GM11168 (cell line): ENCODE results near the gene FXYD2.
"Not testable (repeated sequence)": the region's sequence is repeated elsewhere in the genome, so short reads cannot be mapped to it uniquely, and the experiment has no call there.

Experiments used
- in situ Hi-C: fragments of 300-500 bp; cut with MboI; formaldehyde crosslinking; loops from one replicate; pipeline ENCODE4 v1.12.0; 2022; ENCODE audit warnings: low sequenced_read_pairs; ENCODE audit not compliant: unreplicated experiment

The FXYD2 gene

DNA sequence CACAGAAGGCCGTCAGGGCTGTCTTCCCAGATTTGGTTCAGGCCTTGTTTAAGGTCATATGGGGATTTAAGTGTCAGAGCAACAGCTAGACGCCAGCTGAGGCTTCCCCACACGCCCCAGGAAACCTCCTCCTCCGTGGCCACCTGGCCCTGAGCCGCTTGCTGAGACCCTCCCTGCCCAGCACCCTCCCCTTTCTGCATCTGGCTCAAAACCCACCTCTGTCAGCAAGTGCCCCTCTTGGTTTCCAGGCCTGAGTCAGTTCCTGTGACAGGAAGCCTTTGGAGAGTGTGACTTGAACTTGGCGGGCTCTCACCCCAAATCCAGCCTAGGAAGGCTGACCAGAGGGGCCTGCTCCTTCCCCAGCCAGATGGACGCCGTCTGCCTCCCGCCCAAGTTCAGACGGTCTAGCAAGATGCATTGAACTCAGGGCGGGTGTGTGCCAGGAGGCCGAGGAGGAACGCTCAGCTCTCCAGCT is 561 bp downstream of the FXYD2 start:
- in situ Hi-C loops: no loop called here

DNA sequence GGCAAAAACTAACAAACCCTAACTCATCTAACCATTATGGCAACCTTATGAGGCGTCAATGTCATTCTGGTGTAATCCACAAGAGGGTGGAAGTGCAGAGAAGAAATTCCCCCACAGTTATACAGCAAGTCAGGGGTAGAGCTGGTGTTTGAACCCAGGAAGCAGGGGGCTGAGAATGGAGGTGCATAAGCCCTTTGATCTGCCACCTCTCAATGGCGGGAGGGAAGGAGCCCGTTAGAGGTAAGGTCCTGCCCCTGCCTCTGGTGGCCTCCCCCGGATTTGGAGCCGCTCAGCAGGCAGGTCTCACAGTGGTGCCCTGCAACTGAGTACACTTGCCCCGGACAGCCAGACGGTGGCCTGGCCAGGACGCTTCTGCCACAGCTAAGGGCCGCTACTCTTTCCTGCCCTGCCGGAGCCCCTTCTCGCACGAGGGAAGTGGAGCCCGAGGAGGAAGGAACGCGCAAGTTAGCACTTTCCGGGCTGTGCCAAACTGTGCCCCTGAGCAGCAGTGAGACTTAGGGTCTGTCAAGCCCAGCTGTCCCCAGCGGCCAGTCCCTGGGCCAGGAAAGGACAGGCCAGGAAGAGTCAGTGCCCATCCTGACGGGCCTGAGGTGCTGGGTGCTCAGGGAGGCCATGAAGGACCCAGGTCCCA is 1.1 kb downstream of the FXYD2 start:
- in situ Hi-C loops: no loop called here

DNA sequence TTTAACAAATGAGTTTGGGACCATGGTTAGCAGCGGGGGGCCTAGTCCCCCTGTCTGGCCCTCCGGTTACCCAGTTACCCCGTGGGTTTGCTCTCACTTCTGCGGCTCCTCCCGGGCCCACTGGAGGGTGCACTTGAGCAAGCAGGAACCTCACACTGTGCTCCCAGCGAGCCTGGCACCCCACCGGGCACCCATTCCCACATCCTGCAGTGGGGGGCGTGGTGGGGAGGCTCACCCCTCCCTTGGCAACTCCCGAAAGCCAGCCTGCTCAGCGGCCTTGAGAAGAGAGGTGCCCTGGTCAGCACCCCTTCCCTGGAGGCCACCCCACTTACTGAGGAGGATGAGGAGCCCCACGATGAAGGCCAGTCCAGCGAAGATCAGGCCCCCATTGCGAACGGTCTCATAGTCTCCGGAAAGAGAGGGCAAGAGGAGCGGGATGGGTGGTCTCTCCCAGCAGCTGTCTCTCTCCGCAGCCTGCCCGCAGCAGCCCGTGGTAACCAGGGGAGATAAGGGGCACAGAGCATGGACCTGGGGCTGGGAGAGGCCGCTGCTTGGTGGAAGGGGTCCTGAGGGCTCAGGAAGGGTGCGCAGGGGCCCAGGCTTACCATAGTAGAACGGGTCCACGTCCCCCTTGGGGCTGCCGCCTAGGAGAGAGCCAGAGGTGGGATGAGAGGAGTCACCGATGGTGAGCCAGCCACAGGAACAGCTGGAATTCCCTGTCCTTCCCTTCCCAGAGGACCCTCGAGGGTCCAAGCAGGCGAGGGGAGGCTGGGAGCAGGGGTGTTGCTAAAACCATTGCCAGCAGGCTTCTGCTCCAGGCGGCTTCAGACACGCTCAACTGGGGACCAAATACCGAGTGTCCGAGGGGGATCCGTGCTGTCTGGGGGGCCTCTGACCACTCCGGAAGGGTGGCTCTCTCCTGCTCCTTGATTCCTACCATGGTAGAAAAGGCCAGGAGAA is 2.2 kb downstream of the FXYD2 start:
- in situ Hi-C loops: no loop called here

DNA sequence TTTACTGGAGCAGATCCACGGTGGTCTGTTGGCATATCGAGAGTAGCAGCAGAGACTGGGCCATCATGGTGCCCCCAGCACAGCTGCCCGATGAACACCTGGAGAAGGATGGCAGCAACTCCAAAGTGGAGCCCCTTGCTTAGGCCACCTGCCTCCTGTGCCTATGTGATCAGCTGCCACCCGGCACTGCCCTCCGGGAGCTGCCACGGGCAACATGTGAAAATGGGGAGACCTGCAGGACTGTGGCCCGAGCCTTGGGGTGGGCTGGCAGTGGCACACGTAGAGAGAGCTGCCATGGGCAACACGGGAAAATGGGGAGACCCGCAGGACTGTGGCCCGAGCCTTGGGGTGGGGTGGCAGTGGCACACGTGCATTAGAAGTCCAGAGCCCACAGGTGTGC is 3.1 kb downstream of the FXYD2 start:
- in situ Hi-C loops: no loop called here

DNA sequence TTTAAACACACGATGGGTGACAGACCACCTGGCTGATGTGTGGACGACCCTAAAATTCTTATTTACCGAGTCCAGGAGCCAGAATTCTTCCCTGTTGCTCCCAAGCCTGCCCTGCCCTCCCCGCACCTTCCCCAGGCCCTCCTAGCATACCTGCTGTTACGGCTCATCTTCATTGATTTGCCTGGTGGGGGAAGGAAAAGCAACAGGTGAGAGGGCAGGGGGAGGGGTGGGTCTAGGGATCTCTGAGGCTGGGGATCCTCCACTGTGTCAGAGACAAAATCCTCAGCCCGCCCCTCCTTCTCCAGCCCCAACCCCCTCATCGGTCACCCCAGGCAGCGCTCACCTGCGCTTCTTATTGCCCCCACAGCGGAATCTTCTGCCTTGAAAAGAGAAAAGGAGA is 4.0 kb downstream of the FXYD2 start:
- in situ Hi-C loops: no loop called here

DNA sequence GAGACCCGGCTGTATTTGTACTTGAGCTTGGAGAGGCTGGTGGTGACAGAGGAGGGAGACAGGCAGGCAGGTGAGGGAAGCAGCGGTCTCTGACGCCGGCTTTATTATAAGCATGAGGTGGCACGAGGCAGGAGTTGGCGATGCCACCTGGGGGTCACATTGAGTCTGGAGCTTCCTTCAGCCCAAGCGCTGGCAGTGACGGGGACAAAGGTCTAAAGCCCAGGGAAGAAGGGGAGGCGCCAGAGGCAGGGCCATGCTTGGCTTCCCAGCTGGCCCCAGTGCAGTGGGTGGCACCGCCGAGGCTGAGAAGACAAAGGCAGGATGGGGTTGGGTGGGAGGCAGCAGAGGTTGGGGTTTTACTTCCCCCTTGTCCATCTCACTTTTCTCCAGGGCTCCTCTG is 4.5 kb downstream of the FXYD2 start:
- in situ Hi-C loops: no loop called here

DNA sequence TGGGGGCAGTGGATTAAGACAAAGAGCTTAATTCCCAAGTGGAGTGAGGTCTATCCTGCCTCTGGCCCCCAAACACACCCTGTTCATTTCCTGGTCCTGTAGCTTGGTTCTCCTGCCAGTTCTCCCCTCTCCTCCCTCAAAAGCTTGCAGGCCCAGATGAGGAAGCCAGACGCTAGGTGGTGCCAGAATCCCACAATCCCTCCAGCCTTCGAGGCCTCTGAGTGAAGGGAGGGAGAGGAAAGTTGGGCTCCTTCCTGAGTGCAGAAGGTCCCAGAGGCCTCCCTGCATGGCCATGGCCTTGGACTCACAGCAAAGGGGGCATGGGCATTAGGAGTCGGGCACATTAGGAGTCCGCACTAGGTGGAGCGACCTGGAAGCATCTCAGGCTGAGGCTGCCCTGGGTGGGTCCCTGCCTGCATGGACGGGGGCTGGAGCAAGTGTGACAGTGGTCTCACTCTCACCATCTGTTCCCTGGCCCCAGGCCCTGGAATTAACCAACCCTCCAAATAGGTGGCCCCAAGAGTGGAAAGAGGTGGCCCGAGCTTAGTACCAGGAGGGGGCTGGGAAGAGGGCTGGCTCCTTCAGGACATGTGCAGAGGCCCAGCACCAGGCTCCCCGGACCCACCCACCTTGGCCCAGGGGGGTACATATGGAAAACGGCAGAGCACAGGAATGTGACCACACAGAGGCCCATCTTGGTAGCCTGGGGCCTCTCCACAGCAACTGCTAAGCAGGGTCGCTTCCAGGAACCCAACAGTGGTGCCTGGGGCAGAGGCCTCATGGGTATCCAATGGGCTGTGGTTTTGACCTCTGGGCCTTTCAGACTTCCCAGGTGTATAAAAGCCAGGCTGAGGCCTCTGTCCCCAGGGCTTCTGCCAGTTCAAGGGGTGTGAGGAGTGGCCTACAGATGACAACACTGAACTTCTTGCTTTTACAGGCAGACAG is 5.2 kb downstream of the FXYD2 start:
- in situ Hi-C loops: no loop called here

DNA sequence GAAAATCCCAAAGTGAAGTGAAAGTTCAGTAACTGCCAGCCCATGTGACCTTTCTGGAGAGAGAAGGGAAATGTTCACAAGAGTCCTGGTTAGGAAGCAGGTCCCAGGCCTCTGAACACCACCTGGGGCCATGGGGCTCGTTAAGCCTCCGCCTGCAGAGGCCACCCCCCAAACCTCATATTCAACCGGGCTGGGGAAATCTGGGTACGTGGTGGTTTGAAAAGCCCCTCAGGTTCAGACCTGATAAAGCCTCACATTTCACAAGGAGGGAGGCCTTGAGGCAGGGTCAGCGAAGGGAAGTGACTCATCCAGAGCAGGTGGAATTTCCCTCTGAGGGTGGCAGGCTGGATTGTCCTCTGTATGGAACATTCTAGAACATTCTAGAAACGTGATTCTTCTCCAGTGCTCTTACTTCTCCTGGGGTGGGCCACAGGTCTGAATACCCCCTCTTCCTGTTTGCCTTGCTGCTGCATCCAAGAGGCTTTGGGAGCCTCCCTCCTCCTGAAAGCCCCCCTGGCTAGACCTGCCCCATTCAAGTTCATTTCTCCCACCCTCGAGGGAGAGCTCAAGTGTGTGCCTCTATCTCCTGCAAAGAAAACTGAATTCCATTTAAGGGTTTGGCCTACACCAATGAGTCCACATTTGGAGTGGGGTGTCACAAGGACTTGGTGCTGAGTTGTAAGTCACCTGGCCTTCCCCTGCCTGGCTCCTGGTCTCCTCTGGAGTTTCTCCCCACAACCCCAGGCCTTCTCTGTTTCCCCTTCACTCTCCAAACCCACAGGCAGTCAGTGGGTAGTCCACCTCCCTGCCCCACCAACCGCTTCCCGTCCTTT is 6.3 kb downstream of the FXYD2 start:
- in situ Hi-C loops: no loop called here

DNA sequence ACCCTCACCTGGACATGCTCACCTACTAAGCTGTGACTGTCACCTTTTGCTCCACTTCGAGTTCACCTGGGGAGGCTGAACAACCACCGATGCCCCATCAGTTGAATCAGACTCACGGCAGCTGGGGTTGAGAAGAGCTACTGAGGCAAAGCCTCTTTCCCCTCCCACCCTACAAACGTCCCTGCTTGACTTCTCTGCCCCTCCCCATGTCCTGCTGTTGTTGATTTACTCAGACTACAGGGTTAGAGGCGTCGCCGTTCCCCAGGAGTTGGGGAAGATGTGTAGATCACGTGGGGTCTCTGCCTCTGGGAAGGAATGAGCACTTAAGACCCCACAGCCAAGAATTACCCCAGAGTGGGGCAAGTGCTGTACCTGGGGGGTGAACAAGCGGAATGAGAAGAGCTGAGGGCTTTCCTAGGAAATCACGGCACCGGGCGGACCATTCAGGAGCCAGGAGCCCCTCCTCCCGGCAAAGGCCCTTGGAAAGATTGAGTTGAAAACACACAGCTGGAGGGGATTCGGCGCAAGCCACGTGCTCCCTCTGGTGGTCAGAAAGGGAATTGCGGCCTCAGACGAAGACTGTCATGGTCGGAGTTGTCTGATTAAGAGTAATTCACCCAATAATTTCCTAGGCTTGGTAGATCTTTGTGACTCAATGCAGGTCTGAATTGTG is 7.0 kb downstream of the FXYD2 start:
- in situ Hi-C loops: no loop called here

DNA sequence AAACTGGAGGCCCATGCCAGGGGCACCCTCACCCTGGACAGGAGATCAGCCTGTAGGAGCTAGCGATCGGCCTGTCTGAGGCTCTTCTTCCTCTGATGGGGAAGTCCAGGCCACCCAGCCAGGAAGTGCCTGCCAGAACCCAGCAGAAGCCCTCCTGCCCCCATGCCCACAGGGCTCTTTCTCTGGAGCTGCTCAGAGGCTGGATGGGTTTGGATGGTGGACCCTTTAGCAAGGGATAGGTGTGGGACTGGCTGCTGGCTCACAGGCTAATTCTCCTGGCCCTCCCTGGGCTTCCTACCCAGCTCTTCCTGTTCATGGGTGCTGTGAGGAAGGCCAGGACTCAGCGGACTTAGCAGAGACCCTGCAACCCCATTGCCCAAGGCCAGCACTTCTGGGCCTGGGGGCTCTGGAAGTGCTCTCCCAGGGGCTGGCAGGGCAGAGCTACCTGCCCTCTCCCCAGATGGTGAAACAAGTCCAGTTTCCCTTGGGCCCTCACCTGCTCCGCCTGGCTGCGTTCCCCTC is 7.6 kb downstream of the FXYD2 start:
- in situ Hi-C loops: no loop called here

DNA sequence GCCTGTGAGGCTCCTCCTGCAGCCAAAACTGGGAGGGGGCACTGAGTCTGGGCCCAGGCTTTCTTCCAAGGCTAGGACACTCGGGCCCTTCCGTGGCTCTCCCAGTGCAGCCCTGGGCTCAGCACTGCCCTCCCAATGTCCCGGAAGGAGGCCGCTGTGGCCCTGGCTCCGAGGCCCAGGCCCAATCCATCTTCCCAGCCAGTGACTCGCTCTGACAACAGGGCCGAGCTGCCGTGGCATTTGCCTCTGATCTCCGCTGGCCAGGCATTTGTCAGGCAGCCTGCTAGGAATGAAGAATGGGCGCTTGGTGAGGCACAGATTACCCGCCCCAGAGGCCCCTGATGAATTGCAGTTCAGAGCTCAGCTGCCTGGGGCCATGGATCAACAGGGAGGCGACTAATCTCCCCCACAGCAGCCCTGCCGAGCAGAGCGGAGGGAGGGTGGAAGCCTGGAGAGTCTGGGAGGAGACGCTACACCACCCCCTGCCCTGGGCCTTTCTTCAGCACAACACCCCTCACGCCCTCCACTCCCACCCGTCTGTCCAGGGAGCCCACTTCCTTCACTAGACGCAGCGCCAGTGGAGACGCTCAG is 8.3 kb downstream of the FXYD2 start:
- in situ Hi-C loops: no loop called here

DNA sequence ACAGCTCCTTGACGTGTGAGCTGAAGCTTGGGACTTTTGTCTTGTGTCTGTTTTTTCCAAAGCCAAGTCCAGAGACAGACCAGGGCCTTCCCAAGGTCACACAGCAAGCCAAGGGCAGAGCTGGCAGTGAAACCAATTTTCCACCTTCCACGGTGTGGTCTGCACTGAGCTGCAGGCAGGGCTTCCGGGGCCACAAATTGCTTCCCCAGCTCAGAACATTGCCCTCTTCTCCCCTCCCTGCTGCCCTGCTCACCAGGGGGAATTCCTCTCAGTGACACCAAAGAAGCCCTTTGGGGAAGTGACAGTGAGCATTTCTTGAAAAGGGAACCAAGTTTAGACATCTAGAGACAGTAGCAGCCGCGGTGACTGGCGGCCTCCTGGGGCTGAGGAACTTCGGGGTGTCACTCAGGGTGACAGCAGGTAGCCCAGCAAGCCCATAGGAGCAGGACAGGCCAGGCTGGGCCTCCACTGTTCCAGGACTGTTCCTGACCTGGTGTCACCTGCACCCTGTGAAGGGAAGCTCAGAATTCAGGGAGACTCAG is 9.2 kb downstream of the FXYD2 start:
- in situ Hi-C loops: no loop called here

DNA sequence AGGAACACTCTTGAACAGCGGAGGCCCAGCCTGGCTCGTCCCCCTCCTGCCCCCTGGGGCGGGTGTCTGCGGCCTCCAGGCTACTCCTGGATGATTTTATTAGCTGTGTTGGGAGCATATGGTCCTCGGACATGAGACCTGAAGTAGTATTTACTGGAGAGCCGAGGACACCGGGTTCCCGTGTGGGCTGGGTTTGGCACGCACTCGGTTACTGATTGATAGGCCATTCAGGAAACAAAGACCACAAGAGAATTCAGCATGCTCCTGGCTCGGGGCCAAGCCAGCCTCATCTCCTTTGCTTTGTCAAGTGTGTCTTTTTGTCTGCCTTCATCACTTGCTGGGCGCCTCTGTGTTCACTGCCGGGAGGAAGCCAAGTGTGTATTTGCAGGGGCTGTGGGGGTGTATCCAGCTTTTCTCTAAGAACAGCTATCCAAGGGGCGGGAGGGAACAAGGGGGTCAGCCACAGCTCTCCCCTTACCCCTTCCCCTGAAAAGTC is 9.7 kb downstream of the FXYD2 start:
- in situ Hi-C loops: no loop called here

DNA sequence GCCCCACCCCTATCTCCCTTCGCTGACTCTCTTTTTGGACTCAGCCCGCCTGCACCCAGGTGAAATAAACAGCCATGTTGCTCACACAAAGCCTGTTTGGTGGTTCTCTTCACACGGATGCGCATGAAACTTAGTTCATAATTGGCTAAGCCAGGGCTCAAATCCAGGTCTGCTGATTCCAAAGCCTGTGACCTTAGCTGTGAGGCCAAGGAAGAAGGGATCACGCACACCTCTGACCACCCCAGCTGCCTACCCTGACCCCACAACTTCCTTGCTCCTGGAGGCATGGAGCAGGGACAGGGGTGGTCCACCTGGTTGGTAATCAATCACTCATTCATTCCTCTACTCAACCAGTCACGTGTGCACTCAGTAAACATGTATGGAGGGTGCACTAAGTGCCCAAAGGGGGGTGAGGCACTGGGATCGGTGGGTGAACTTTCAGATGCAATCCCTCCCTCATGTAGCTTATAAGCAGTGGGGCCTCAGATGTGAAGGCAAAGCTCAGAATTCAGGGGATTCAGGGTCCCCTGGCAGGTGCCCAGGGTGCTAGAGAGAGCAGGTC is 10.3 kb downstream of the FXYD2 start:
- in situ Hi-C loops: no loop called here

DNA sequence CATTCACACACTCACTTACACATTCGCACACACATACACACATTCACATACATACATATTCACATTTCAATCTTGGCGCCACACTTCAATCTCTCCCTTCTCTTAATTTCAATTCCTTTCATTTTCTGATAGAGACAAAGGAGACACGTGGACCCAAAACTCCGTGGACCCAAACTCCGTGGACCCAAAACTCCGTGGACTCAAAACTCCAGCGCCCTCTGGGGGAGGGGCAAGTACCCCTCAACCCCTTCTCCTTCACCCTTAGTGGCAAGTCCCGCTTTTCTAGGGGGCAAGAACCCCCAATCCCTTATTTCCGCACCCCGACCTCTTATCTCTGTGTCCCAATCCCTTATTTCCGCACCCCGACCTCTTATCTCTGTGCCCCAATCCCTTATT is 14.5 kb downstream of the FXYD2 start:
- in situ Hi-C loops: not testable (repeated sequence)

DNA sequence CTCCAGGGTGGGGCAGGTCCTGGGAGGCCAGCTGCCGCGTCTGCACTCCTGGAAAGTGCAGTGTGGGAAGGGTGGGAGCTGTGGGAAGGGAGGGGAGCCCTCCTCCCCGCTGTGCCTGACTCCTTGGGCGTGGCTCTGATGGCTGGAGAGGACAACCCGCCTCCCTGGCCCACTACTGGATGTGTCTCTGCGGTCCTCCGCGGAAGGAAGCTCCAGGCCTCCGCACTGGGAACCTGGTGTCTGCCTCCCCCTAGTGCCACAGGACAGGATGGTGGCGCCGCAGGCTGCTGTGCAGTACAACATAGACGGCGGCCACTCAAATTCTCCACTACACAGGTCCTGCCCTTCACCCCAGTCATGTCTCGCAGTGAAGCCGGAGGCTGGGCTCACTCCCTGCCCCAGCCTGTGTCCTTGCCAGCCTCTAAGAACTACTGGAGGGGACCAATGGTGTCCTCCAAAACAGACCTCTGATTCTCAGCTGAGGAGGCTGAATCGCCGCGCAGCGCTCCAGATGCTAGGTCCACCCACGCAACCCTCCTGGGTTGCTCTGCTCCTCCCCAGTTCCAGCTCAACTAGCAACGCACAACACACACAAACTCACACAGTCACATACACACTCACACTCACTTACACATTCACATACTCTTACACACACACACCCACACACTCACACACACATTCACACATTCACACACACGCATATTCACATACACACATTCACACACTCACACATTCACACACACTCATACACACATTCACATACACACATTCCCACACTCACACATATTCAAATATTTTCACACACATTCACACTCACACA is 15.1 kb downstream of the FXYD2 start:
- in situ Hi-C loops: no loop called here

DNA sequence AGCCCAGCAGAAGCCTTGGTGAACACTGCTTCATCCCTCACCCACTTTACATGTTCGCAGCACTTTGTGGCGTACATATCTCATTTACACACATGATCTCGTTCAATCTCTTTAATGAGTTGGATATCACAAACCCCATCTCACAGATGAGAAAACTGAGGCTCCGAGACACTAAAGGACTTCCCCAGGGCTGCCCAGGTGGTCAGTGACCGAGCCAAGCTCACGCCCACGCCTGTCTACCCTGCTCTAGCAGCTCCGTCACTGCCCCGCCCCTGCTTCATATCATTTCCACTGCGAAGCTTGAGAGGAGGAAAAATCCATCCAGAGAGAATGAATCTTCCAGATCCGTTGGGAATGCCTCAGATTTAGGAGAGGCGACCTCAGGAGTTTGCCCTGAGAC is 15.8 kb downstream of the FXYD2 start:
- in situ Hi-C loops: no loop called here
